ENCODE results near the gene CSKMT.

The CSKMT gene

DNA sequence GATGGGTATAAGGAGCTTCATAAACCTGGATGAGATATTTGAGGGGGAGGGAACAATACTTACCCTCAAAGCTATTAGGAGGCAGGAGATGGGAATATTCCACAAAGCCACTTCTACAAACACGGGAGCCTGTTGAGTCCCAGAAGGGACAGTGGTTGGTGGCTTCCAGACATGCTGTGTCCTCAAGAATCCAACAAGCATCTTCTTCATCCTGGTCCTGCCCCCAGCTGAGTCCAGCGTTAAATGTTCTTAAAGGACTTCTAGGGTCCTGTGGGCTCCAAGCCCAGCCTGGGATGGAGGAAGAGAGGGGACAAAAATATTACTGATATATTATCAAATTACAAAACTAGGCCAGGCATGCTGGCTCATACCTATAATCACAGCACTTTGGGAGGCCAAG is 2.3 kb downstream of the CSKMT start:
- no peaks in the 10 kb centered on the region for H3K27me3 ChIP-seq (ENCODE audit: control insufficient read depth, low read length)
- H3K9me2 ChIP-seq (replicated peaks; ENCODE audit: control insufficient read depth, low read length): no peaks in the 10 kb centered on the region
- peaks cover 54% of the 10 kb centered on the region for H3K4me1 ChIP-seq (ENCODE audit: control insufficient read depth, low read length)
- peaks cover 52% of the 10 kb centered on the region for H3F3A ChIP-seq (ENCODE audit: control insufficient read depth, insufficient read depth)
- TF ChIP-seq EZH2phosphoT487 (IDR thresholded peaks at IDR 0.05; ENCODE audit: borderline replicate concordance, low read length): no peak
- TF ChIP-seq, protein P1, sequence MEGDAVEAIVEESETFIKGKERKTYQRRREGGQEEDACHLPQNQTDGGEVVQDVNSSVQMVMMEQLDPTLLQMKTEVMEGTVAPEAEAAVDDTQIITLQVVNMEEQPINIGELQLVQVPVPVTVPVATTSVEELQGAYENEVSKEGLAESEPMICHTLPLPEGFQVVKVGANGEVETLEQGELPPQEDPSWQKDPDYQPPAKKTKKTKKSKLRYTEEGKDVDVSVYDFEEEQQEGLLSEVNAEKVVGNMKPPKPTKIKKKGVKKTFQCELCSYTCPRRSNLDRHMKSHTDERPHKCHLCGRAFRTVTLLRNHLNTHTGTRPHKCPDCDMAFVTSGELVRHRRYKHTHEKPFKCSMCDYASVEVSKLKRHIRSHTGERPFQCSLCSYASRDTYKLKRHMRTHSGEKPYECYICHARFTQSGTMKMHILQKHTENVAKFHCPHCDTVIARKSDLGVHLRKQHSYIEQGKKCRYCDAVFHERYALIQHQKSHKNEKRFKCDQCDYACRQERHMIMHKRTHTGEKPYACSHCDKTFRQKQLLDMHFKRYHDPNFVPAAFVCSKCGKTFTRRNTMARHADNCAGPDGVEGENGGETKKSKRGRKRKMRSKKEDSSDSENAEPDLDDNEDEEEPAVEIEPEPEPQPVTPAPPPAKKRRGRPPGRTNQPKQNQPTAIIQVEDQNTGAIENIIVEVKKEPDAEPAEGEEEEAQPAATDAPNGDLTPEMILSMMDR (IDR thresholded peaks at IDR 0.05; ENCODE audit: low read depth, low read length, poor library complexity, severe bottlenecking): no peak
- peaks cover 87% of the 10 kb centered on the region for H3K79me2 ChIP-seq (ENCODE audit: control insufficient read depth, low read length)
- H3K27ac ChIP-seq (ENCODE audit: low read depth, low read length): peak overlapping the region; percentile 92
- H4K20me1 ChIP-seq (ENCODE audit: control insufficient read depth, insufficient read depth, low read depth, low read length): peaks cover 12% of the 10 kb centered on the region
- peak overlapping the region; percentile 98 for H3K4me3 ChIP-seq (ENCODE audit: low read length)
- peak overlapping the region; percentile 99 for H3K4me2 ChIP-seq (ENCODE audit: low read length)
- peaks cover 74% of the 10 kb centered on the region for H3K36me3 ChIP-seq (ENCODE audit: control insufficient read depth, low read length)
- no peaks in the 10 kb centered on the region for H3K9me3 ChIP-seq (ENCODE audit: control insufficient read depth, insufficient read depth, low read length)

DNA sequence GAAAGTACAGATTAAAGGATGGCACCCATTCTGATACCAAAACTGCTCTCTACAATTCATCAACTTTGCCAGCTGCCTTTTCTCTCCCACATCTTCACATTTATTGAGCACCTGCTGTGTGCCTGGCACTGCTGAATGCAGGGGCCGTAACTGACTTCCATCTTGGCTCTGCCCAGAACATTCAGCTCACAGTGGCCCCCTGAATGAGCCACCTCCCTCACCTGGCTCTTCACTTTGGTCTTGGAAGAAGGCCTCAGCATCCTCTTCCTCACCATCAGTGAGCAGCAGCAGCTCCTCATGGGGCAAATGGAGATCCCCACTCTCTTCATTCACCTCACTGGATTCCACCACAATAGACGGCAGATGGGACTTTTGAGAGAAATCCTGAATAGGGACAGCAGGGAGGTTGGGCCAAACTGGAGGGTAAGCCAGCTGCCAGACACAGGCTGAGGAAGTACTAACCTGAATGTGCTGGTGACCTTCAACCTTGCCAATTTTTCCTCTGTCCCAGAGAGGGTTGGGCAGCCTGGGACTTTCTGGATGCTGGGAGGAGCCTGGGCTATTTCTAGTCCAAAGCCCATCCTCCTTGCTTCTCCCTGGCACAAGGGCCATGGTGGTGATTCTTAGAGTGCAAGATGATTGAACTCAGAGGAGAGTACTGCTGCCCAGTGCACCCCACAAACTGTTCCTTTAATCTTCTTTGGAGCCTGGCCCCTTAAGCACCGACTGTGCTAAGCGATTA is 4.5 kb downstream of the CSKMT start:
- TF ChIP-seq EZH2phosphoT487 (IDR thresholded peaks at IDR 0.05; ENCODE audit: borderline replicate concordance, low read length): no peak
- TF ChIP-seq, protein P1 (IDR thresholded peaks at IDR 0.05; ENCODE audit: low read depth, low read length, poor library complexity, severe bottlenecking): no peak
- Histone ChIP-seq H3K27ac (ENCODE audit: low read depth, low read length) (peak overlapping the region; percentile 92), H3K79me2 (ENCODE audit: control insufficient read depth, low read length) (peaks cover 89% of the 10 kb centered on the region), H3K9me3 (ENCODE audit: control insufficient read depth, insufficient read depth, low read length) (no peaks in the 10 kb centered on the region), H4K20me1 (ENCODE audit: control insufficient read depth, insufficient read depth, low read depth, low read length) (peaks cover 12% of the 10 kb centered on the region), H3K36me3 (ENCODE audit: control insufficient read depth, low read length) (peaks cover 82% of the 10 kb centered on the region), H3F3A (ENCODE audit: control insufficient read depth, insufficient read depth) (peaks cover 55% of the 10 kb centered on the region), H3K4me1 (ENCODE audit: control insufficient read depth, low read length) (peaks cover 65% of the 10 kb centered on the region), H3K4me2 (ENCODE audit: low read length) (peak overlapping the region; percentile 99), H3K27me3 (ENCODE audit: control insufficient read depth, low read length) (no peaks in the 10 kb centered on the region), H3K4me3 (ENCODE audit: low read length) (peak overlapping the region; percentile 95), H3K9me2 (replicated peaks; ENCODE audit: control insufficient read depth, low read length) (no peaks in the 10 kb centered on the region)

- Histone ChIP-seq H3K79me2 (ENCODE audit: control insufficient read depth, low read length) (peaks cover 85% of the 10 kb centered on the region), H3K27me3 (ENCODE audit: control insufficient read depth, low read length) (no peaks in the 10 kb centered on the region), H3K27ac (ENCODE audit: low read depth, low read length) (peak overlapping the region; percentile 92), H3K4me3 (ENCODE audit: low read length) (peak overlapping the region; percentile 95), H4K20me1 (ENCODE audit: control insufficient read depth, insufficient read depth, low read depth, low read length) (peaks cover 5% of the 10 kb centered on the region), H3K36me3 (ENCODE audit: control insufficient read depth, low read length) (peaks cover 76% of the 10 kb centered on the region), H3F3A (ENCODE audit: control insufficient read depth, insufficient read depth) (peaks cover 46% of the 10 kb centered on the region), H3K4me2 (ENCODE audit: low read length) (peak overlapping the region; percentile 99), H3K4me1 (ENCODE audit: control insufficient read depth, low read length) (peaks cover 64% of the 10 kb centered on the region), H3K9me2 (replicated peaks; ENCODE audit: control insufficient read depth, low read length) (no peaks in the 10 kb centered on the region), H3K9me3 (ENCODE audit: control insufficient read depth, insufficient read depth, low read length) (no peaks in the 10 kb centered on the region)
- no peak for TF ChIP-seq EZH2phosphoT487 (IDR thresholded peaks at IDR 0.05; ENCODE audit: borderline replicate concordance, low read length)
- TF ChIP-seq, protein P1 (IDR thresholded peaks at IDR 0.05; ENCODE audit: low read depth, low read length, poor library complexity, severe bottlenecking): no peak
These were observed 6.1 kb downstream of the CSKMT start for GRCh38 chr11:62671236-62671607.

Data from DOHH2 (cell line).